Eye (tissue), 1 donor: ENCODE data around the gene CTDSP2.
"Not testable (repeated sequence)": the region's sequence is repeated elsewhere in the genome, so short reads cannot be mapped to it uniquely, and the experiment has no call there.

ENCODE experiments used
- DNase-seq: peaks from one replicate; pipeline ENCODE4 v3.0.0-alpha.2; 2015

Gene CTDSP2

GRCh38 chr12:57852620-57853500, 6.3 kb upstream of the CTDSP2 start:
- DNase-seq: peak; percentile 88

GRCh38 chr12:57852200-57852599, 5.7 kb upstream of the CTDSP2 start:
- DNase-seq: no peak

- no peak for DNase-seq
Observed at GRCh38 chr12:57851552-57851951, 5.0 kb upstream of the CTDSP2 start.

DNA sequence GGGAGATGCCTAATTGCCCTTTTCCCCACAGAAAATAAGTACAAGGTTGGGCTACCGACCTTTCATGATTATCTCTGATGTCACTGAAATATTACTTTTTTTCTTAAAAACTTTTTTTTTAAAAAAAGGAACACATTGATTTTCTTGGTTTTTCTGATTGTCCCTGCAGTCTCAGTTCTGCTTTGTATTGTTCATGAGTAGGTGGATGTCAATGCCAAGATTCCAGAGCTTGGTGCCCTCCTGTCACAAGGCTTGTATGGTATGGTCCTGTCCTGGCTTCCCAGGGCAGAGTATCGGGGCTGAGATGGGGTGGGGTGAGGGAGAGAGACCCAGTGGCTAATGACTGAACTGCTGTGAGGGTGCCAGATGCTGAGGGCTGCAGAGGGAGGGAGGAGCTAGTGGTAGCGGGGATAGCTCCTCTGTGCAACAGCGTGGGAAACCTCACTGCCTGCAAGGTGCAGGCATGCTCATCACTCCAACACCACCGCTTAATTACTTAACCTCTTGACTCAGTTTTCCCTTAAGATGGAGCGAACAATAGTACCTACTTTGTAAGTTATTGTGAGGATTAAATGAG, 4.4 kb upstream of the CTDSP2 start:
- peak; percentile 65 for DNase-seq

GRCh38 chr12:57849447-57849846, 2.9 kb upstream of the CTDSP2 start:
- DNase-seq: not testable (repeated sequence)

DNA sequence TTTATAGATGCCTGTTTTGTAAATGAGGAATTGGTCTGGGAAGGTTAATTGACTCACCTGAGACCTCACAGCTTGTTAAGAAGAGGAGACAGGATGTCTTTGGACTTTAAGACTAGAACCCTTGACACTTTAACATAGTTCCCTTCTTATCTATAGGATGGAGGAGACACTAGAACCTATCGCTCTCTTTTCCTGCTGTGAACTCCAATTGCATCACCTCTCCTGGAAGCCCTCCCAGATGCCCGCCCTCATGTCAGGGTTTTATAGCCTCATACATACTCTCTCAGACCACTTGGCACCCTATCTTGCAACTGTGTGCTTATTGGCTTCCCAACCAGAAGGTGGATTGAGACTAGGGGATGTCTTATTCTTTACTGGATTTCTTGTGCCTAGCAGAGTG, 2.5 kb upstream of the CTDSP2 start:
- no peak for DNase-seq

DNA sequence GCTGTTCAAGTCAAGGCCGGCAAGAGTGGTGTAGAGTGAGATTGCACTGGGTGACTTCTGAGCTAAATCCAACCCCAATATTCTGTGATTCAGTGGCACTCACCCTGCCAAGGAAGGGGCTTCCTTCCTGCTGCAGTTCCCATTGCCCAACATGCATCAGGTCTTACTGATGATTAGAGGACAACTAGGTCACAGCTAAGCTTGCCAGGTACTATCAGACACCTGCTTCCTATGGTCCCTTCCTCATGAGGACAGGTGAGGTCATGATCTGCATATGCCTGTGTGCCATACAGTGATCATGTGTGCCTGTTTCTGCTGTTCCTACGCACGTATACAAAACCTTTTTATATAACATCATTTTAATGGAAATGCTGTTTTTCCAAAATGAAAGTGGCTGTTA, 1.7 kb upstream of the CTDSP2 start:
- no peak for DNase-seq

DNA sequence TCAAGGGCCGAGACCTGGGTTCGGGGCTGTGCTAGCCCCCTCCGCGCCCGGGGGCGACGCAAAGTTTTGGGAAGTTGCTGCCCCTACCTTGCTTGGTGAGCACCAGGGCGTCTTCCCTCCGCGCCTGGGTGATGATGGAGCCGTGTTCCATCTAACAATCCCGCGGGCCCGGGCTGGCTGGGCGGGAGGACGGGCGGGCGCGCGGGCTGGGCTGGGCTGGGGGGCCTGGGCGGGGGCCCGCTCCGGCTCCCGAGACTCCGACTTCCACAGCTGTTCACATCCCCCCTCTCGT, 298 bp downstream of the CTDSP2 start:
- DNase-seq: no peak

GRCh38 chr12:57845478-57846284, 848 bp downstream of the CTDSP2 start:
- peak; percentile 88 for DNase-seq

DNA sequence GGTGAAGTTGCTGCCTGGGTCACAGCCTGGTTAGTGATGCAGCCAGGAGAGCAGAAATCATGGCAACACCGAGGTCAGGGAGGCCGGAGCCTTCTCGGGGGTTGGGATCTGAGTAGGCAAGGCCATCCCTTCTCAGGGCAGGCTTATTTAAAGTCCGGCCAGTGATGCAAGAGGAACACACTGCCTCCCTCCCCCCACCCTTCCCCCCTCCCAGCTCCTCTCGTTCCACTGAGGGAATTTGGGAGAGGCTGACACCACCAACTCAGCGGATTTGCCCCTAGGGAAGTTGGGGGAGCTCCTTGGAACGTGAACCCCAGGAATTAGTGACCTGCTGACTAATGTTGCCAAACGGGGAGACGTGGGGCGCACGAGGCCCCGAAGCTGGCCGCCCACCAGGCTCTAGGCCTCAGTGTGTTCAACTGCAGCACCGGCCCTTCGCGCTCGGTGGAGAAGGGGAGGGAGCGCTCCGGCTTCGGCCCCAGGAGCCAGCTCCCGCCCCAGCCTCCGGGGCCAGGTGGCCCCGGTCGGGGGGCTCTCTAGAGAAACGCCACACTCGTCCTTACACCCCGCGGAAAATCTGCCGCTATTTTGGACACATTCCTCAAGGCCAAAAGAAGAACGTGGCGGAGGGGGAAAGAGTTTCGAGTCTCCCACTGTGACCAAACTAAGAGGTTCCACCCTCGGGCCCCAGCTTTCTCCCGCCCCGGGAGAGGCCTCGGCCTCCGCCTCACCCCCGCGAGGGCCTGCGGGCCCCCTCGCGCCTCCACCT, 1.6 kb downstream of the CTDSP2 start:
- peak; percentile 70 for DNase-seq

GRCh38 chr12:57842342-57843294, 3.9 kb downstream of the CTDSP2 start:
- peak; percentile 72 for DNase-seq

GRCh38 chr12:57841445-57841844, 5.1 kb downstream of the CTDSP2 start:
- DNase-seq: no peak

- DNase-seq: no peak
Observed at GRCh38 chr12:57840726-57841125, 5.8 kb downstream of the CTDSP2 start.

GRCh38 chr12:57839996-57840395, 6.5 kb downstream of the CTDSP2 start:
- no peak for DNase-seq

DNA sequence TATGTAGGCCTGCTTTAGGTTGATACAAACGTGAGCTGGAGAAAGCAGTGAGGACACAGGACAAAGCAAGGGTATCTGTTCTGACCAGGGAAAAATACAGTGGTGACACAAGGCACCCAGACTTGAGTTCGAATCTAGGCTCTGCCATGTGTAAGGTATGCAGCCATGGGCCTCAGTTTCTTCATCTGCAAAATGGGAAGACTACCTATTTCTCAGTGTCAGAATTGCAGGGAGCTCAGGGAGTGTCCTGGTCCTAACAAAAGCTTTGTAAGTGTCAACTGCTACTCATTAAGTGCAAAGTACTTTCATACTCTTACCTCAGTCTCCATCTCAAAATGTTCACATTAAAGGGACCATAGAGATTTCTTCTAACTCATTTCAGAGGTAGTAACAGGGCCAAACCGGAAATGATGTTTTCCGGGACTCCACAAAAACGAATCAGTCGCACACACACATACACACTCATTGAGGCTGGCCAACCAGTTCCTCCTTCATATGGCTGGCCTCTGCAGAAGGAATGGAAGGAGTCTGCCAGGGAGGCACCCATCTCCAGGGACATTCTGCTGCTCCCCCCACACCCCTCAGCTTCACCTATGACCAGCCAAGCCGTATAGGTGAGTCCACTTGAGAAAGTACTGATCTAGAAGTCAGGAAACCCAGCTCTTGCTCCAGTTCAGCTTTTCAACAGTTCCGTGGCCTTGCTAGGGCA, 7.8 kb downstream of the CTDSP2 start:
- DNase-seq: no peak

GRCh38 chr12:57837864-57838562, 8.5 kb downstream of the CTDSP2 start:
- DNase-seq: no peak

GRCh38 chr12:57836442-57837375, 9.8 kb downstream of the CTDSP2 start:
- DNase-seq: peak; percentile 87

DNA sequence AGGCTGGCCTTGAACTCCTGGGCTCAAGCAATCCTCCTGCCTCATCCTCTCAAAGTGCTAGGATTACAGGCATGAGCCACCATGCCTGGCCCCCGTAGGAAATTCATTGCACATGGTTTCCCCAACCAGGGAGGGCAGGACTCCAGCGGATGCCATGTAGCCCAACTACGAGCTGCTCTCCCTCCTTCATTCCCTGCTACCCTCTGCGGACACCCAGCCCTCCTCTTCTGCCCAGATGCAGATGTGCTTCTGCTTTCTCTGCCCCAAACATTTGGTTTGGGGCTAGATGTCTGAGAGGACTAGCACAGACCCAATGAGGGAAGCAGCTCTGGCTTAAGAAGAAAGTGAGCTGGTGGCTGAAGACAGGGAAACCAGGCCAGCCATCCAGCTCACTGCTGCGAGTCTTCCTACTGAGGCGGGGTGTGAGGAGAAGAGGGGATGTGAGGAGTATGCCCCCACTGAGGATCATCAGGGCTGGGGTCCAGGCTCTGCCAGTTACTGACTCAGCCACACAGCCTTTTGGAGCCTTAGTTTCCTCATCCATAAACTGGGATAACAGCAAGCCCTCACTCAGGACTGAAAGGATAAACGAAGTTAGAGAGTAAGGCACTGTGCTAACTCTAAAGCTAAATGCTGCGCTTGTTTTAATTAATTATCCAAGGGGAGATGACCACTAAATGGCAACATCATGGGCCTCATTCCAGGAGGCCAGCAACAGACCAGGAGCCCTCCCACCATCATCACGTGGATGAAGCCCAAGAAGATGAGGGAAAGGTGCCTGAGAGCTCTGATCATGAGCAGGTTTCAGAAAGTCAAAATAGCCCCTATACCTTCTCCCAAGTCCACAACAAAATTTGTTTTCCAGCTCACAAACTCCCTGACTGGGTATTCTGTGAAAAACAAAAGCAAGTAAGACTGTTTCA, 10.9 kb downstream of the CTDSP2 start:
- DNase-seq: no peak
